GM19099 (cell line): ENCODE results near the gene SETBP1.

Source experiments
- POLR2A ChIP-seq: IDR thresholded peaks from 3 replicates; pipeline ENCODE4 v1.6.1; 2011; ENCODE audit warnings: low read depth; ENCODE audit not compliant: insufficient read length; ENCODE audit errors: extremely low read depth

Gene SETBP1

DNA sequence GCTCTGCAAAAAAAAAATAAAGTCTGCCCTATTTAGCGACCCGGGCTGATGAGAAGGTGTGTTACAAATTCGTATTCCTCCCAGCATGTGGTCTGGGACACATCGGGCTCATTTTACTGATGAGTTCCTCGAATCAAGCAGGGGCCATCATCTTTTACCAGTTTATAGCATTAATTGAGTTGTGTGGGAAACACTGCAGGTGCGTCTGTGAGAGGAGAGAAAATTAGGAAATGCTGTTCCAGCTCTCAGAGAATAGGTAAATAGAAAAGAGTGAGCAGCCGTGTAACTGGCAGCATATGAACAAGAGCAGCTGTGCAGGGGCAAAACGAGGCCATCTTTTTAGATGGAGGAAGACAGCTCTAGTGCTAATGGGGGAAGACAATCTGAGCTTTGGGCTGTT, 216.7 kb downstream of the SETBP1 start:
- no peak for TF ChIP-seq POLR2A

DNA sequence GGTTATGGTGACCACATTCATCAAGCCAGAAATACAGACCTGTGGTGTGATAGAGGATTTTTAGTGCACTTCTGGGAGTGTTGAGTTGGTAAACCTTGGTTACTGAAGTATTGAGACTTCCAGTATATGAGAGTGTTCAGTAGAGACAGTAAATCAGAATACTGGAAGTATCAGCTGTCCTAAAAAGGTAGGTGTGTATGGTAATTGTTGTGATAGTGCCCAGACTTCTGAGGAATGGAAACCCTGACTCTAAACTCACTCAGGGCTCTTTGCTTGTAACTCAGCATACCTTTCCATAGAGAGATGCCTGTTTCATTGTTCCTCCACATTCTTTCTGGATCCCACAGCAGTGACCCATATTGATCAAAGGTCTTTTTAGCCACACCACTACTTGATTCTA, 217.1 kb downstream of the SETBP1 start:
- TF ChIP-seq POLR2A, result no peak

DNA sequence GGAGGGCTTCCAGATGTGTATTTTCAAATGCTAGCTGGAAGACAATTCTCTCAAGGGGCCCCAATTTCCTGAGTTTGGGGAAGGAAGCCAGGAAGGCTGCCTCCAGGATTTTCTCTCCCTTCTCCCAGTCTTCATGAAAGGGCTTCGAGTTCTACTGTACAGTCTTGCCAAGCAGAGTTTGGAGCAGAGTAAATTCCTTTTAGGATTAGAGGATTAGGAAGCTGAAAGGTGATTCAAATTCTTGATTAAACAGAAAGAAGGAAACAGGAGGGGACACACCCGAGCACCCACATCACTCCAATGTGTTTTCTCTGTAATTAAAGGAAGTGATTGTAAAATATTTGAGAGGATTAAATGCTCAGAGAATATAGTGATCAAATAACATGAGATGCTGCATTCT, 217.8 kb downstream of the SETBP1 start:
- no peak for TF ChIP-seq POLR2A

DNA sequence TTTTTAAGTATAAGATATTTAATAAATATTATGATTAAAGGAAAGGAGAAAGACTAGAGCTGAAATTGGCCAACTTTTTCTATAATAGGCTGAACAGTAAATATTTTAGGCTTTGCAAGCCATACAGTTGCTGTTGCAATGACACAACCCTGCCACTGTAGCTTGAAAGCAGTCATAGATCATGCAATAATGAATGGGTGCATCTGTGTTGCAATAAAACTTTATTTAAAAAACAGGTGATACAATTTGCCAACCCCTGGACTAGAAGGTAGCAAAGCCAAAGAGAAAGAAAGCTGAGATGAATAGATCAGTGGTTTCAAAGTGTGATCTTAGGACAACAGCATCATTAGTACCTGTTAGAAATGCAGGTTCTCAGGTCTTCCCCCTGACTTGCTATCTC, 219.1 kb downstream of the SETBP1 start:
- no peak for TF ChIP-seq POLR2A

DNA sequence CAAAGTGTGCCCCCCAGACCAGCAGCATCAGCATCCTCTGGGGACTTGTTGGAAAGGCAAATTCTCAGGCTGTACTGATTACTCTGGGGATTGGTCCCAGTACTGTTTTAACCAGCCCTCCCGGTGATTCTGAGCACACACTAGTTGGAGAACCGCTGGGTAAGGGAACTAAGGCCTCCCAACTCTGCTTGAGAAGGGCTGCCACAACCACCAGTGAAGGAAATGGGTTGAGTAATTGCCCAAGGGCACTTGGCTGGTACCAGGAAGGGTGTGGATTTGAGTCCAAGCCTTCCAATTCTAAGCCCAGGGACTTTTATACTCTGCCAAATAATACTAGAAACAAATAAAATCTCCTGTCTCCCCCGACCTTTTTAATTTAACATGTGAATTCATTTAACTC, 219.9 kb downstream of the SETBP1 start:
- no peak for TF ChIP-seq POLR2A

DNA sequence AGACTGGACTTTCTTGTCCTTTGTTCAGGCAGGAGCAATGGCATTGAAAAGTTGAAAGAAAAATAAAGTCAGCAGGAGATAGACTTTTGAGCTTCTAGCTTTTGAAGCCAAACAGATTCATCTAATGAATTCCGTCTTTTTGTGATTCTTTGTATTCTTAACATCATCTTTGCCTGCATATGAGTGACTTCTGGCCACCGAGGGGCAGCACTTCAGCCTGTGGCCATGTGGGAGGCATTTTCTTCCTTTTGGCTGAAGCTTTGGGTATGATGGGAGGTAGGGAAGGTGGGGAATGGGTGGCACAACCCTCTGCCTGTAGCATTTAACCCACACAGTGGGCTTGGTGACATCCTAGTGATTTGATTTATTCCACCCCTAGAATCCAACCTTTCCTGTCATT, 220.6 kb downstream of the SETBP1 start:
- TF ChIP-seq POLR2A, result no peak

DNA sequence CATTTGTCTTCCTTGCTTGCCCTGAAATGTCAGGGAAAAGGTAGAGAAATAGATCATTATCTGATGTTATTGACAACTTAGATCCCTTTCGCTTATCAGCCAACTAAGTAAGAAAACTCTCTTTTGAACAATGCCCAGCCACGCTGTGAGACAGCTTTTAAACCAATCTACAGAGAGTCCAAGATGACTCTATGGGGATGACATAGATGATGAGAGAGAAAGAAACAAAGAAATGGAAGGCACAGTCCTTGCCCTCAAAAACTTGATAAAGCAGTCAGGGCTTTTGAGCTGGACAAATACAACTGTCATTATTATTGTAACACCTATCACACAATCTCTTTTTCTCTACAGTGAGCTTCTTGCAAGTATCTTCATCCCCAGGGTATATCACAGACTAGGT, 222.6 kb downstream of the SETBP1 start:
- TF ChIP-seq POLR2A, result no peak

DNA sequence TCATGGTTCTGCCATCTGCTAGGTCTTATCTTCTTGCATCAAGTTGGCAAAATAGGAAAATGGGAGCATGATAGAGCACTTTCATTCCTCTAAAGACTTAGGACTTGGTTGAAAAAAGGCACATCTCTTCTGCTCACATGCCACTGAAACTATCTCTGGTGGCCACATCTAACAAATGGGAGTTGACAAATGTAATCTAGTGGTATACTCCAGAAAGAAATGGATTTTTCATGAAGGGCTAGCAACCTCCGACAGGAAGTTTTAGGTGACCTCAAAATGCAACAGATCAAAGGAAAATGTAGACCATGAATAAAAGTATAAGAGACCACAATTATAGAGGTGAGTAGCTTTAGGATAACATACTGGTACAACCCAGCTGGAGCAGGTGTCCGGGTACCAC, 224.1 kb downstream of the SETBP1 start:
- no peak for TF ChIP-seq POLR2A

DNA sequence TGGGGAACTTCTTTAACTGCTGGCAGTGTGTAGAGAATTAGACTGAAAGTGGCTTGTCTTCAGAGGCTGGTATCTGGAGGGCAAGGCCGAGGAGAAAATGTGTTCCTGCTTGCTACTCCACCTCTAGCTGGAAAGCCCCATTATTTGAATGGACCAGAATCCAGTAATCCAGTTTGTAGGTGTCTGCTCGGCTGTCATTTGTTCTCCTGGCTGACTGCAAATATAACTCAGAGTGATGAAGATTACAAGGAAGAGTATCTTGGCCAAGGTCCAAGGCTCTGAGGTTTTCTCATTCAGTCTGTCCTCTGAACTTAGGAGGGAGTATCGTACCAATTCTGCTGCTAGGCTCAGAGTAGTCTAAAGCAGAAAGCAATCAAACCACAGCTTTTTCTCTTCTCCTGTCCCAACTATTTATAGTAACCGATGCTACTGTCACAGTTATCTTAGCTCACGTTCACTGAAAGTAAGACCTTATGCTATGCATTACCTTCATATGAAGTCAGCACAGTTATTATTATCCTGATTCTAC, 228.6 kb downstream of the SETBP1 start:
- no peak for TF ChIP-seq POLR2A

DNA sequence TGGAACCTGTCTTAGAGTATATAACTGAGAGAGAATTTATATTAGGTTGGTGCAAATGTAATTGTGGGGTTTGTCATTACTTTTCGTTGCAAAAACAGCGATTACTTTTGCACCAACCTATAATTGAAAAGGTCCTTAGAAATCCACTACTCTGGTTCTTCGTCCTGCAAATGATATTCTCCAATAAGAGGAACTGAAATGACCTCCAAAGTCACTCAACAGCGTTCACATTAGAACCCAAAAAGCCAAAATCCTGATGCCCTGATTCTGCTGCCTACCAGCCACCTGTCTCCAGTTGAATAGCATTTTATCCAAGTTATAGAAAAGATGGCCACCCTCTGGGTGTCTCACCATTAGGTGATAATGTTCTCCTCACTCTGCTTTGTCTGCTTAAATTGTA, 230.6 kb downstream of the SETBP1 start:
- TF ChIP-seq POLR2A, result no peak

DNA sequence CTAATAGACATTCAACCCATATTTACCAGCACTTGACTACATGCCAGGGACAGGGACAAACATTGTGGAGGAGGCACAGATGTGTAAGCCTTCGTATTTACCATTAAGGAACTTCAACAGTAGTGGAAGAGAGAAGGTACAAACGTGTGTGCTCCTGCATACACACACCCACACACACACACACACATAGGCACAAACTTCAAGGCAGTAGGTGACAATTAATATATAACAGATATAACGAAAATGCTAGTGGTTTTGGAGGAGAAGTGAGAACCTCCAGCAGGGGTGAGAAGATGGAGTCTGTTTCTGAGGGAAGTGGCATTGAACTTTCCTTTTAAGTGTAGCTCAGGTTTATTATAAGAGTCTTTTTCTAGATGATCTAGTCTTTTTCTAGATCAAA, 231.1 kb downstream of the SETBP1 start:
- no peak for TF ChIP-seq POLR2A

DNA sequence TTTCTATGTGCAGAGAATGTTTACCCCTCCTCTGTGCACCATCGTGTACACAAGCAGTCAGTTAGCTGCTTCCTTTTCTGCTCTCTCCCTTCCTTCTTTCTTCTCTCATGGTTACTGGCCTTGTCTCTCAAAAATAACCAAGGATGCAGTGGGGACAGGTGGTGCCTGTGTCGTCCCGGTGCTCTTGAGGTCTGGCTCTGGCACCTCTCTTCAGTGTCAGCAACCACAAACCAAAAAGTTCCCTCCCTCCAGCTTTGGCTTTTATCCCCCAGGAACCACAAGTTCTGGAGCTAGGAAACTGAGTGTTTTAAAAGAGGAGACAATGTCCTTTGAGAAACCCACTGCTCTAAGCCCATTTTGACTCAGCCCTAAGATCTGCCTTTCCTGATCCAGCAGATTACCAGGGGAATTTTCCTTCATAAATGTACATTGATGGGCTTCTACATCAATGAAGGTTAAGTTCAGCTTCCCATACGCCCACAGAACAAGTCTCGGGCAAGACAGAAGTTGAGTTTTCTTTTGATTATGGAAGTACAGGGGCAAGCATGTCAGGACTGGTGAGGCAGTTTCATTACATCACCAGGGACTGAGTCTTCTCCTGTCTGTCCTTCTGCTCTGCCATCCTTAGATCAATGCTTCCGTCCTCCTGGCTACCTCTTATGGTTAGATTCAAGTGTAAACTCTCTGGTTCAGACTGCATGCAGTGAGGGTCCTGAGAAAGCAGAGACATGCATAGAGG, 232.2 kb downstream of the SETBP1 start:
- no peak for TF ChIP-seq POLR2A

DNA sequence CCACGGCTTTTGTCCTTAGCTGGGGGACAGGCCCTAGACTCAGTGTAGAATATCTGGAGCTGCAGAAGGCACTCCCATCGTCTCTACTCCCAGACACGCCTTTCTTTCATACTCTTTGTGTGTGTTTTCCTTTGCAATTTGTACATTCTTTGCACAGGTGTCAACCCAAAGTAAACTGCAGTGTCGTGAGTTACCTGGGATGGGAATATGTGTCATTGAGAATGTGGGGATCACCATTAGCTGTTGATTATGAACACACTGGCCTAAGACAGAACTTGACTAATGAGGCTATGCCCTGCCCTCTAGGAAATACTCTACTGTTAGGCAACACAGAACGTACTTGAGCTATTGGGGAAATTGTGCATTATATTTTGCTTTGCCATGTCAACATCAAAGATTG, 233.3 kb downstream of the SETBP1 start:
- TF ChIP-seq POLR2A, result no peak

DNA sequence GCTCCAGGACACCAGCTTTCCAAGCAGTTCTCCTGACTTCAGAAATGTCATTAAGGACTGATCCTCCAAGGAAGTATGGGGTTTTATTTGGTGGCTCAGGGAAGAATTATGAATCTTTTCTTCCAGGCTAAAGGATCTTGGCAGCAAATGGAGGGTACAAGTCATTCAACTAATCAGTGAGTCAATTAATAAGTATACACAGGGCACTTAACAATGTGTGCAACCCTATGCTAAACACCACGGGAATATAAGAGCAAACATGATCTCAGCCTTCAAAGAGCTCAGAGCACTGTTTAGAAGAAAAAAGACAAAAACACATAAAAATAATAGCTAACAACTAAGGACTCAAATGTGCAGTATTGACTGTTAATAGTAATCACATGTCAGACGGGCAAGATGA, 234.5 kb downstream of the SETBP1 start:
- no peak for TF ChIP-seq POLR2A

DNA sequence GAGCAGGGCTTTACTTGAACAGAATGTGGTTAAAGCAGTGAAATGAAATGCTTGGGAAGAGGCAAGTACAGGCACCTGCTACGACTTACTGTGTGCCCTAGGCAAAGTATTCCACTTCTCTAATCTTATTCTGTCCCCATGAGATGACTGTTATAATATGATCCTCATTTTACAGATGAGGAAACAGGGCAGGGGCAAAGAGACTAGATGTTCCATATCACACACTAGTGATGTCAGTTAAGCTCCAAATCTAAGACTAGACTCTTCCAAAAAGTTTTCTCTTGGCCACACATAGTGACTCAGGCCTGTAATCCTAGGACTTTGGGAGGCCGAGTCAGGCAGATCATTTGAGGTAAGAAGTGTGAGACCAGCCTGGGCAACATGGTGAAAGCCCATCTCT, 235.0 kb downstream of the SETBP1 start:
- no peak for TF ChIP-seq POLR2A

DNA sequence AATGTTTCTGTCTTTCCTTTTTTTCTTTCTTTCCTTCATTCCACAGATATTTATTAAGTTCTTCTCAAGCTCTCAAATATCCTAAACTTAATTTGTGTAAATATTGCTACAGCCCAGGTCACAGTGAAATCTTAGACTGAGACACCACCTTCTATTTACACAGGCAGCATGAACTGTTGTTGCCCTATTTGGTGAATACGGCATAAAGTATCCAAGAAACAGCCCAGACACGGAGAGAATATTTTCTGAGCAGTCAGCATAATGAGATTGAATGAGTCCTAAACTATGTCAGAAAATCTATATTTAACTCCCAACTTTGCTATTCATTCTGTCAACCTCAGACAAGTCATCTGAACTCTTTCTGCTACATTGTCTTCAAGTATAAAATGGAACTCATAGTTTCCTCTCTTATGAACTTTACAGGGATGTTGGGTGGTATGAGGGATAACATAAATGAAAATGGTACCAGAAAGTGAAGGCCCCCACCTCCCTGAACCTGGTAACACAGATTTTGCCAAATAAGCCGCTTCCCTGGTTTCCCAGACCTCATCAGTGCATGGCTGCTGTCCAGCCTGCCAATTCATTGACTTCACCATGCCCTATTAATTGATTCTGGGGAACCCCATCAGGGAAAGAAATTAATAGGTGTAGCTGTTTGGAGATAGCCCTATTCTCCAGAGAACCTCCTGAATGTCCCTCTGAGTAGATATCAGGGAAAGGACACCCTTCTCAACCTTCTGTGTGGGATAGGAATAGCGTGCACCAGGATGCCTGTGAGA, 235.9 kb downstream of the SETBP1 start:
- TF ChIP-seq POLR2A, result no peak
